MCF 10A (cell line): Measurements from ENCODE around the gene CLIP3. TPM values are rescaled to one million over a fixed set of nuclear protein-coding genes. Genes with fewer than 3 reads are reported as not detected.

Source experiments
- BruUV-seq: library from RNA; stranded (reverse); fragments of 400-500 nt; replicated peaks from 2 replicates; lab custom pipeline; 2021; lab: Mats Ljungman, UMichigan
- CTCF ChIA-PET: fragments of 300-600 bp; sonication (Branson Sonifier 250); formaldehyde crosslinking; extraction: SDS; loops from one replicate; lab custom pipeline; 2021; ENCODE audit warnings: antibody characterized with exemption, inconsistent platforms; lab: Yijun Ruan, JAX
- POLR2A ChIA-PET: fragments of 300-600, 350-650 bp; sonication (Branson Sonifier 250); formaldehyde crosslinking; extraction: SDS; loops from one replicate; lab custom pipeline; 2020; ENCODE audit warnings: antibody characterized with exemption, inconsistent platforms; lab: Yijun Ruan, JAX
- DNase-seq: peaks from one replicate; pipeline ENCODE4 v3.0.0-alpha.2; 2018; ENCODE audit not compliant: unreplicated experiment
- H3K27ac Mint-ChIP-seq: one replicate; pipeline ENCODE4 v1.8.0; 2022; ENCODE audit warnings: mild to moderate bottlenecking, low read depth, mixed read lengths; ENCODE audit not compliant: unreplicated experiment
- H3K27me3 Mint-ChIP-seq: one replicate; pipeline ENCODE4 v1.8.0; 2022; ENCODE audit warnings: mixed read lengths; ENCODE audit not compliant: insufficient read depth, unreplicated experiment
- H3K36me3 Mint-ChIP-seq: one replicate; pipeline ENCODE4 v1.8.0; 2022; ENCODE audit warnings: mild to moderate bottlenecking, moderate library complexity, mixed read lengths; ENCODE audit not compliant: insufficient read depth, unreplicated experiment
- H3K4me1 Mint-ChIP-seq: one replicate; pipeline ENCODE4 v1.8.0; 2022; ENCODE audit warnings: mixed read lengths; ENCODE audit not compliant: insufficient read depth, unreplicated experiment
- H3K4me3 Mint-ChIP-seq: one replicate; pipeline ENCODE4 v1.8.0; 2022; ENCODE audit warnings: mild to moderate bottlenecking, moderate library complexity, mixed read lengths; ENCODE audit not compliant: unreplicated experiment
- H3K9me3 Mint-ChIP-seq: one replicate; pipeline ENCODE4 v1.8.0; 2022; ENCODE audit warnings: mixed read lengths; ENCODE audit not compliant: unreplicated experiment
- intact Hi-C: fragments of 100-400 bp; cut with micrococcal nuclease; formaldehyde crosslinking; loops from 2 replicates; pipeline ENCODE4 v1.14.1; 2022
- total RNA-seq: library from RNA; stranded (reverse); gene quantifications from 2 replicates; pipeline ENCODE4 v1.2.3, GENCODE V29; 2022
- TF ChIP-seq, protein P1 (sequence below): fragments of 200-600 bp; IDR thresholded peaks from one replicate; pipeline ENCODE4 v1.8.0; 2022; ENCODE audit warnings: antibody characterized with exemption, mild to moderate bottlenecking; ENCODE audit not compliant: unreplicated experiment

CLIP3 gene
- total RNA-seq, 1 experiment from 2014 or later: 1.2 TPM

DNA sequence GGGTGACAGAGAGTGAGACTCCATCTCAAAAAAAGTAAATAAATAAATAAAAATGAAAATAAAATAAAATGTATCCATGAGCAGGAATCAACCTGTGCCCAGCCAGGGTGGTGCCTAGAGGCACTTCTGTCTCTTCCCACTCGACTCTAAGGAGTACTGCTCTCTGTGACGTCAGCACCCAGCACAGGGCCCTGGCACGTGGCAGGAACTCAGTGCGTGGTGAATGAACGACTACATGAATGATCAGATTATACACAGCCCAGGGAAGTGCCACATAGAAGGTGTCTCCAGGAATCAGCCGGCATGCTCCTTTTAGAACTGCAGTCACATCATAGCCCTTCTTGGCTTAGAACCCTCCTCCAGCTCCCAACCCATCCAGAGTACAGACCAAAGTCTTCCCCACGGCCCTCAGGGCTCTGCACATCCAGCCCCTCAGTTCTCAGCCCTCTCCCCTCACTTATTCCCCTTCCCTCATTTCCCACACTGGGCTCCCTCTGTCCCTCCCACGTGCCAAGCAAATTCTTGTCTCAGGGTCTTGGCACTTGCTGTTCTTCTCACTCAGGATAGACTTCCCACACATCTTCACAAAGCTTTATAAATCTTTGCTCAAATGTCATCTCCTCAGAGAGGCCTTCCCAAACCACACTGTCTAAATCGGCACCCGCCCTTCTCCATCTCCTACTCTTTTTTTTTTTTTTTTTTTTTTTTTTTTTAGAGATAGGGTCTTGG is 4.2 kb downstream of the CLIP3 start:
- Mint-ChIP-seq H3K9me3 (no peaks in the 10 kb centered on the region), H3K4me3 (no peak overlapping the region), H3K27ac (no peak overlapping the region), H3K27me3 (no peaks in the 10 kb centered on the region), H3K4me1 (no peaks in the 10 kb centered on the region), H3K36me3 (peaks cover under 1% of the 10 kb centered on the region)
- DNase-seq: no peak
- POLR2A ChIA-PET: no interaction called here
- TF ChIP-seq, protein P1, sequence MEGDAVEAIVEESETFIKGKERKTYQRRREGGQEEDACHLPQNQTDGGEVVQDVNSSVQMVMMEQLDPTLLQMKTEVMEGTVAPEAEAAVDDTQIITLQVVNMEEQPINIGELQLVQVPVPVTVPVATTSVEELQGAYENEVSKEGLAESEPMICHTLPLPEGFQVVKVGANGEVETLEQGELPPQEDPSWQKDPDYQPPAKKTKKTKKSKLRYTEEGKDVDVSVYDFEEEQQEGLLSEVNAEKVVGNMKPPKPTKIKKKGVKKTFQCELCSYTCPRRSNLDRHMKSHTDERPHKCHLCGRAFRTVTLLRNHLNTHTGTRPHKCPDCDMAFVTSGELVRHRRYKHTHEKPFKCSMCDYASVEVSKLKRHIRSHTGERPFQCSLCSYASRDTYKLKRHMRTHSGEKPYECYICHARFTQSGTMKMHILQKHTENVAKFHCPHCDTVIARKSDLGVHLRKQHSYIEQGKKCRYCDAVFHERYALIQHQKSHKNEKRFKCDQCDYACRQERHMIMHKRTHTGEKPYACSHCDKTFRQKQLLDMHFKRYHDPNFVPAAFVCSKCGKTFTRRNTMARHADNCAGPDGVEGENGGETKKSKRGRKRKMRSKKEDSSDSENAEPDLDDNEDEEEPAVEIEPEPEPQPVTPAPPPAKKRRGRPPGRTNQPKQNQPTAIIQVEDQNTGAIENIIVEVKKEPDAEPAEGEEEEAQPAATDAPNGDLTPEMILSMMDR: no peak
- BruUV-seq: no TSS peak
- intact Hi-C loops: no loop called here
- CTCF ChIA-PET: interaction anchor here (0.7 kb wide), 1 partner anchor 117 kb away, joined by 3 read pairs; no protein-coding TSS in a partner anchor

DNA sequence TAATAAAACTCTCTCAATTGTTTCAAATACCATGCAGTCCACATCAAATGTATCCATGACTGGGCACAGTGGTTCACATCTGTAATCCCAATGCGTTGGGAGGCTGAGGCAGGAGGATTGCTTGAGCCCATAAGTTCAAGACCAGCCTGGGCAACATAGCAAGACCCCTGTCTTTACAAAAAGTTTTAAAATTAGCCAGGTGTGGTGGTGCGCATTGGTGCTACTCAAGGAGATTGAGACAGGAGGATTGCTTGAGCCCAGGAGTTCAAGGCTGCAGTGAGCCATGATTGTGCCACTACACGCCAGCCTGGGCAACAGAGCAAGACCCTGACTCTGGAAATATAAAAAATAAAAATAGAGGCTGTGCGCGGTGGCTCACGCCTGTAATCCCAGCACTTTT is 5.0 kb downstream of the CLIP3 start:
- no peak overlapping the region for H3K4me3 Mint-ChIP-seq
- no peak overlapping the region for H3K27ac Mint-ChIP-seq
- H3K4me1 Mint-ChIP-seq: no peaks in the 10 kb centered on the region
- H3K9me3 Mint-ChIP-seq: no peaks in the 10 kb centered on the region
- intact Hi-C loops: no loop called here
- no peak for DNase-seq
- no peaks in the 10 kb centered on the region for H3K27me3 Mint-ChIP-seq
- POLR2A ChIA-PET: interaction anchor here (0.6 kb wide), 1 partner anchor 468 kb away, joined by 3 read pairs; no protein-coding TSS in a partner anchor
- TF ChIP-seq, protein P1: no peak
- peaks cover 7% of the 10 kb centered on the region for H3K36me3 Mint-ChIP-seq
- BruUV-seq: no TSS peak
- CTCF ChIA-PET: interaction anchor here (0.6 kb wide), 1 partner anchor 64 kb away, joined by 3 read pairs; no protein-coding TSS in a partner anchor

DNA sequence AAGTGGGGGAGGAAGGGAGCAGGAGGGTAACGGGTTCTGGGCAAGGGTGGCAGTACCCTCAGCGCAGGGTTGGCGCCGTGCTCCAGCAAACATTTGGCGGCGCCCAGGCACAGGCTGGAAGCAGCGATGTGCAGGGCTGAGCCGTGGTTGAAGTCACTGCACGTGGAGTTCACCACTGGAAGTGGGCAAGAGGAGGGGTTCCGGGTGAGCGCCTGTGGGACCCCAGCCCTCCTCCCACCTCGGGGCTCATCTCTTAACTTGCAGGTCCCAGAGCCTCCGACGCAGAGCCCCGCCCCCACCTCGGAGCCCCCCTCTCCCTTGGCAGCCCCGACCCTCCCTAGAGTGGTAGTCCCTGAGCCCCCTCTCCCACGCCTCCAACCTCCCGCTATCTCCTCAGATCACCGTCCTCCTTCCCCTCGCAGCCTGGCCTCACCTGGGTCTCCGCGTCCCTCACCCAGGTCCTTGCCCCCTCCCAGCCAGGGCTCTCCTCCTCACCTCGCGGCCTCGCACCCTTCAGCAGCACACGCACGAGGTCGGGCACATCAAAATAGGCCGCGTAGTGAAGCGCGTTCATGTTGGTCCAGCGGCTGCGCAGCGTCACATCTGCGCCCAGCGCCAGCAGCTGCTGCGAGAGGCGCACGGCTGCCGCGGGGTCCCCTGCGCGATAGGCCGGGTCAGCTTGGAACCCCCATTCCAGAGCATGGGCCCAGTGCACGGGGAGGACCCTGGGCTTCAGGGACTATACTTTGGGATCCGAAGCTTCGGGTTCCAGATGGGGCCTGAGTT is 6.4 kb downstream of the CLIP3 start:
- ChIA-PET POLR2A (no interaction called here), CTCF (no interaction called here)
- no peaks in the 10 kb centered on the region for H3K27me3 Mint-ChIP-seq
- intact Hi-C loops: no loop called here
- H3K4me3 Mint-ChIP-seq: no peak overlapping the region
- TF ChIP-seq, protein P1: no peak
- H3K4me1 Mint-ChIP-seq: no peaks in the 10 kb centered on the region
- H3K27ac Mint-ChIP-seq: no peak overlapping the region
- peaks cover 8% of the 10 kb centered on the region for H3K36me3 Mint-ChIP-seq
- no TSS peak for BruUV-seq
- no peaks in the 10 kb centered on the region for H3K9me3 Mint-ChIP-seq
- DNase-seq: no peak

DNA sequence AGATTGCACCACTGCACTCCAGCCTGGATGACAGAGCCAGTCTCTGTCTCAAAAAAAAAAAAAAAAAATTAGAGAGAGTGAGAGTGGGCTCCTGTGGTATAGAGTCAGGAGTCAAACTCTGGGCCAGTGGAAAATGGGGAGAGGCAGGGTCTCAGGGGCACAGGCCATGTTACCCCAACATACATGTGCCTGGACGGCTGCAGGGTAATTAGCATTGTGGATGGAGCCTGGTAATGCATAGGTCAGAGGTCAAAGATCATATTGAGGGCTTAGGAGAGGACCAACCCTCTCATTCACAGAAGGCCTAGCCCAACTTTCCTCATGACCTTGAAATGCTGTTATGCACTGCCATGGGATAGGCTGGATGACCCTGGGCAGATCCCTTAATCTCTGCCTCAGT is 7.1 kb downstream of the CLIP3 start:
- no peak overlapping the region for H3K4me3 Mint-ChIP-seq
- H3K27me3 Mint-ChIP-seq: no peaks in the 10 kb centered on the region
- no peaks in the 10 kb centered on the region for H3K4me1 Mint-ChIP-seq
- peaks cover 12% of the 10 kb centered on the region for H3K36me3 Mint-ChIP-seq
- TF ChIP-seq, protein P1: no peak
- BruUV-seq: no TSS peak
- DNase-seq: no peak
- H3K27ac Mint-ChIP-seq: no peak overlapping the region
- ChIA-PET POLR2A (no interaction called here), CTCF (no interaction called here)
- intact Hi-C loops: no loop called here
- H3K9me3 Mint-ChIP-seq: no peaks in the 10 kb centered on the region
